ENCODE data around the gene GNGT2. TPM values are rescaled to one million over a fixed set of nuclear protein-coding genes. Genes with fewer than 3 reads are reported as not detected.

Gene GNGT2
- total and polyA plus RNA-seq, 4 donors, result 0.89 to 2.4 (median 1.6) TPM

GRCh38 chr17:49244839-49245238 is 34.5 kb upstream of the GNGT2 start:
- H3K27ac ChIP-seq (ENCODE audit: low read depth, low read length), result no peak overlapping the region
- no peak overlapping the region for H3K4me3 ChIP-seq (ENCODE audit: low read depth, low read length)
- H3K27me3 ChIP-seq (ENCODE audit: control insufficient read depth, insufficient read depth, low read length), result no peaks in the 10 kb centered on the region
- no peaks in the 10 kb centered on the region for H3K9me3 ChIP-seq (ENCODE audit: control insufficient read depth, insufficient read depth, low read length)
- peaks cover 9% of the 10 kb centered on the region for H3K4me1 ChIP-seq (ENCODE audit: control insufficient read depth, insufficient read depth, low read length)
- 91% methylated on average over 4 of the region's 4 CpGs for WGBS (ENCODE audit: insufficient coverage)
- H3K36me3 ChIP-seq (ENCODE audit: control insufficient read depth, insufficient read depth, low read length), result no peaks in the 10 kb centered on the region
- DNase-seq (ENCODE audit: low read depth in 4 of 6, low spot score in 6 of 6), result no peak

GRCh38 chr17:49242813-49243212 is 32.4 kb upstream of the GNGT2 start:
- Histone ChIP-seq H3K36me3 (ENCODE audit: control insufficient read depth, insufficient read depth, low read length) (no peaks in the 10 kb centered on the region), H3K4me1 (ENCODE audit: control insufficient read depth, insufficient read depth, low read length) (no peaks in the 10 kb centered on the region), H3K9me3 (ENCODE audit: control insufficient read depth, insufficient read depth, low read length) (no peaks in the 10 kb centered on the region), H3K27me3 (ENCODE audit: control insufficient read depth, insufficient read depth, low read length) (no peaks in the 10 kb centered on the region), H3K27ac (ENCODE audit: low read depth, low read length) (no peak overlapping the region), H3K4me3 (ENCODE audit: low read depth, low read length) (no peak overlapping the region)
- WGBS (ENCODE audit: insufficient coverage), result 93% methylated on average over 2 of the region's 5 CpGs
- DNase-seq (ENCODE audit: low read depth in 4 of 6, low spot score in 6 of 6), result no peak

- H3K9me3 ChIP-seq (ENCODE audit: control insufficient read depth, insufficient read depth, low read length), result no peaks in the 10 kb centered on the region
- no peaks in the 10 kb centered on the region for H3K36me3 ChIP-seq (ENCODE audit: control insufficient read depth, insufficient read depth, low read length)
- H3K4me1 ChIP-seq (ENCODE audit: control insufficient read depth, insufficient read depth, low read length), result no peaks in the 10 kb centered on the region
- 89% methylated on average over 6 of the region's 9 CpGs for WGBS (ENCODE audit: insufficient coverage)
- H3K4me3 ChIP-seq (ENCODE audit: low read depth, low read length), result no peak overlapping the region
- DNase-seq (ENCODE audit: low read depth in 4 of 6, low spot score in 6 of 6), result no peak
- H3K27ac ChIP-seq (ENCODE audit: low read depth, low read length), result no peak overlapping the region
- H3K27me3 ChIP-seq (ENCODE audit: control insufficient read depth, insufficient read depth, low read length), result peaks cover under 1% of the 10 kb centered on the region
These were observed 31.5 kb upstream of the GNGT2 start for GRCh38 chr17:49241692-49242397.

- WGBS (ENCODE audit: insufficient coverage), result 100% methylated on average over 1 of the region's 8 CpGs
- no peaks in the 10 kb centered on the region for H3K4me1 ChIP-seq (ENCODE audit: control insufficient read depth, insufficient read depth, low read length)
These were observed 30.7 kb upstream of the GNGT2 start for GRCh38 chr17:49241040-49241439.

GRCh38 chr17:49240619-49241018 is 30.2 kb upstream of the GNGT2 start:
- Histone ChIP-seq H3K36me3 (ENCODE audit: control insufficient read depth, insufficient read depth, low read length) (no peaks in the 10 kb centered on the region), H3K4me1 (ENCODE audit: control insufficient read depth, insufficient read depth, low read length) (no peaks in the 10 kb centered on the region), H3K9me3 (ENCODE audit: control insufficient read depth, insufficient read depth, low read length) (no peaks in the 10 kb centered on the region), H3K4me3 (ENCODE audit: low read depth, low read length) (no peak overlapping the region), H3K27ac (ENCODE audit: low read depth, low read length) (no peak overlapping the region), H3K27me3 (ENCODE audit: control insufficient read depth, insufficient read depth, low read length) (peaks cover 8% of the 10 kb centered on the region)
- WGBS (ENCODE audit: insufficient coverage), result no CpG with 5 or more reads among the region's 1 CpG
- no peak for DNase-seq (ENCODE audit: low read depth in 4 of 6, low spot score in 6 of 6)

More at GRCh38 chr17:49241040-49241439, 30.7 kb upstream of the GNGT2 start:
- Histone ChIP-seq H3K9me3 (ENCODE audit: control insufficient read depth, insufficient read depth, low read length) (no peaks in the 10 kb centered on the region), H3K36me3 (ENCODE audit: control insufficient read depth, insufficient read depth, low read length) (no peaks in the 10 kb centered on the region), H3K27me3 (ENCODE audit: control insufficient read depth, insufficient read depth, low read length) (peaks cover 6% of the 10 kb centered on the region), H3K4me3 (ENCODE audit: low read depth, low read length) (no peak overlapping the region), H3K27ac (ENCODE audit: low read depth, low read length) (no peak overlapping the region)
- DNase-seq (ENCODE audit: low read depth in 4 of 6, low spot score in 6 of 6), result no peak

- no peaks in the 10 kb centered on the region for H3K36me3 ChIP-seq (ENCODE audit: control insufficient read depth, insufficient read depth, low read length)
- no peak for DNase-seq (ENCODE audit: low read depth in 4 of 6, low spot score in 6 of 6)
- H3K9me3 ChIP-seq (ENCODE audit: control insufficient read depth, insufficient read depth, low read length), result no peaks in the 10 kb centered on the region
- H3K27ac ChIP-seq (ENCODE audit: low read depth, low read length), result no peak overlapping the region
- H3K27me3 ChIP-seq (ENCODE audit: control insufficient read depth, insufficient read depth, low read length), result peaks cover 8% of the 10 kb centered on the region
- H3K4me3 ChIP-seq (ENCODE audit: low read depth, low read length), result no peak overlapping the region
- no CpG with 5 or more reads among the region's 1 CpG for WGBS (ENCODE audit: insufficient coverage)
- no peaks in the 10 kb centered on the region for H3K4me1 ChIP-seq (ENCODE audit: control insufficient read depth, insufficient read depth, low read length)
These were observed 29.6 kb upstream of the GNGT2 start for GRCh38 chr17:49239963-49240362.

GRCh38 chr17:49235896-49236295 is 25.5 kb upstream of the GNGT2 start:
- 74% methylated on average over 4 of the region's 4 CpGs for WGBS (ENCODE audit: insufficient coverage)
- no peaks in the 10 kb centered on the region for H3K36me3 ChIP-seq (ENCODE audit: control insufficient read depth, insufficient read depth, low read length)
- DNase-seq (ENCODE audit: low read depth in 4 of 6, low spot score in 6 of 6), result no peak
- H3K4me3 ChIP-seq (ENCODE audit: low read depth, low read length), result no peak overlapping the region
- H3K9me3 ChIP-seq (ENCODE audit: control insufficient read depth, insufficient read depth, low read length), result no peaks in the 10 kb centered on the region
- H3K27ac ChIP-seq (ENCODE audit: low read depth, low read length), result no peak overlapping the region
- peaks cover 3% of the 10 kb centered on the region for H3K4me1 ChIP-seq (ENCODE audit: control insufficient read depth, insufficient read depth, low read length)
- peaks cover 13% of the 10 kb centered on the region for H3K27me3 ChIP-seq (ENCODE audit: control insufficient read depth, insufficient read depth, low read length)

GRCh38 chr17:49234509-49235080 is 24.2 kb upstream of the GNGT2 start:
- Histone ChIP-seq H3K27ac (ENCODE audit: low read depth, low read length) (no peak overlapping the region), H3K4me3 (ENCODE audit: low read depth, low read length) (no peak overlapping the region), H3K36me3 (ENCODE audit: control insufficient read depth, insufficient read depth, low read length) (no peaks in the 10 kb centered on the region), H3K9me3 (ENCODE audit: control insufficient read depth, insufficient read depth, low read length) (no peaks in the 10 kb centered on the region), H3K4me1 (ENCODE audit: control insufficient read depth, insufficient read depth, low read length) (peaks cover 16% of the 10 kb centered on the region), H3K27me3 (ENCODE audit: control insufficient read depth, insufficient read depth, low read length) (peaks cover 21% of the 10 kb centered on the region)
- no peak for DNase-seq (ENCODE audit: low read depth in 4 of 6, low spot score in 6 of 6)
- 90% methylated on average over 3 of the region's 5 CpGs for WGBS (ENCODE audit: insufficient coverage)

- WGBS (ENCODE audit: insufficient coverage), result no CpG with 5 or more reads among the region's 7 CpGs
- Histone ChIP-seq H3K27ac (ENCODE audit: low read depth, low read length) (no peak overlapping the region), H3K9me3 (ENCODE audit: control insufficient read depth, insufficient read depth, low read length) (no peaks in the 10 kb centered on the region), H3K36me3 (ENCODE audit: control insufficient read depth, insufficient read depth, low read length) (no peaks in the 10 kb centered on the region), H3K4me3 (ENCODE audit: low read depth, low read length) (no peak overlapping the region), H3K27me3 (ENCODE audit: control insufficient read depth, insufficient read depth, low read length) (peaks cover 37% of the 10 kb centered on the region), H3K4me1 (ENCODE audit: control insufficient read depth, insufficient read depth, low read length) (peaks cover 16% of the 10 kb centered on the region)
- no peak for DNase-seq (ENCODE audit: low read depth in 4 of 6, low spot score in 6 of 6)
These were observed 21.2 kb upstream of the GNGT2 start for GRCh38 chr17:49231563-49231894.

Data from spinal cord (tissue), 10 donors.